ENCODE results near the gene ARHGAP5. TPM values are rescaled to one million over a fixed set of nuclear protein-coding genes. Genes with fewer than 3 reads are reported as not detected.

Gene ARHGAP5
- total RNA-seq, 1 donor: 88.7 TPM

DNA sequence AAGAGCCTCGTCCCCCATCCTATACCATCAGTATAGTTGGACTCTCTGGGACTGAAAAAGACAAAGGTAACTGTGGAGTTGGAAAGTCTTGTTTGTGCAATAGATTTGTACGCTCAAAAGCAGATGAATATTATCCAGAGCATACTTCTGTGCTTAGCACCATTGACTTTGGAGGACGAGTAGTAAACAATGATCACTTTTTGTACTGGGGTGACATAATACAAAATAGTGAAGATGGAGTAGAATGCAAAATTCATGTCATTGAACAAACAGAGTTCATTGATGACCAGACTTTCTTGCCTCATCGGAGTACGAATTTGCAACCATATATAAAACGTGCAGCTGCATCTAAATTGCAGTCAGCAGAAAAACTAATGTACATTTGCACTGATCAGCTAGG, 13.6 kb downstream of the ARHGAP5 start:
- peaks cover 48% of the 10 kb centered on the region for H3K79me2 ChIP-seq (ENCODE audit: insufficient read depth, low read length)

DNA sequence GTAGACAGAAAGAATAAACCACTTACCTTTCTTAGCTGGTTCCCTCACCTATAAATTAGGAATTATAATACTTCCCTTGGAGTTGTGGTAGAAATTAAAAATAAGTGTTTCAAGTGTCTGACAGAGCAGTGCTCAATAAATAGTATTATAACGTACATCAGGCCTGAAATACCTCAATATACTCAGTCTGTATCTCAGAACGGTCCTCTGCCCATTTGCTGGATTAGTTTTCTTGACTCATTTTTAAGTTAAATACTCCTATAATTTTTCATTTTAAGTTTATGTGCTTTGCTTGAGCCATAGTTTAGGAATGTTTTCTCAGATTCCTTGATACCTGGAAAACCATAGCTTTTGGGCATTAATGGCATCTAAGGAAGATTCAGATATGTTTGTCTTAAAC, 22.4 kb downstream of the ARHGAP5 start:
- Histone ChIP-seq H3K27ac (ENCODE audit: low read depth, low read length) (no peak overlapping the region), H3K4me3 (ENCODE audit: insufficient read depth, low read length) (no peak overlapping the region), H3K4me1 (ENCODE audit: insufficient read depth, low read length) (peaks cover 2% of the 10 kb centered on the region), H3K36me3 (ENCODE audit: insufficient read depth, low read length) (no peaks in the 10 kb centered on the region), H3K27me3 (ENCODE audit: insufficient read depth, low read length) (no peaks in the 10 kb centered on the region), H3K4me2 (ENCODE audit: insufficient read depth, low read length) (no peak overlapping the region), H4K20me1 (ENCODE audit: insufficient read depth, low read length) (peaks cover 24% of the 10 kb centered on the region), H2AFZ (ENCODE audit: low read length) (no peak overlapping the region), H3K79me2 (ENCODE audit: insufficient read depth, low read length) (peaks cover 64% of the 10 kb centered on the region), H3K9me3 (ENCODE audit: low read depth, low read length) (no peaks in the 10 kb centered on the region)
- no peak for TF ChIP-seq CTCF (IDR thresholded peaks at IDR 0.05; ENCODE audit: extremely low read depth, low read depth, low read length)
- DNase-seq (ENCODE audit: insufficient read length, low spot score, missing footprints): no peak

More for the DNA sequence above, 13.6 kb downstream of the ARHGAP5 start:
- Histone ChIP-seq H3K4me2 (ENCODE audit: insufficient read depth, low read length) (no peak overlapping the region), H3K9me3 (ENCODE audit: low read depth, low read length) (no peaks in the 10 kb centered on the region), H3K36me3 (ENCODE audit: insufficient read depth, low read length) (peaks cover 24% of the 10 kb centered on the region), H4K20me1 (ENCODE audit: insufficient read depth, low read length) (peaks cover 20% of the 10 kb centered on the region), H3K27me3 (ENCODE audit: insufficient read depth, low read length) (no peaks in the 10 kb centered on the region), H3K4me3 (ENCODE audit: insufficient read depth, low read length) (no peak overlapping the region), H2AFZ (ENCODE audit: low read length) (no peak overlapping the region), H3K4me1 (ENCODE audit: insufficient read depth, low read length) (no peaks in the 10 kb centered on the region), H3K27ac (ENCODE audit: low read depth, low read length) (no peak overlapping the region)
- TF ChIP-seq CTCF (IDR thresholded peaks at IDR 0.05; ENCODE audit: extremely low read depth, low read depth, low read length): no peak
- no peak for DNase-seq (ENCODE audit: insufficient read length, low spot score, missing footprints)

- peaks cover 28% of the 10 kb centered on the region for H4K20me1 ChIP-seq (ENCODE audit: insufficient read depth, low read length)
- peaks cover 68% of the 10 kb centered on the region for H3K79me2 ChIP-seq (ENCODE audit: insufficient read depth, low read length)
- TF ChIP-seq CTCF (IDR thresholded peaks at IDR 0.05; ENCODE audit: extremely low read depth, low read depth, low read length): no peak
- H3K27me3 ChIP-seq (ENCODE audit: insufficient read depth, low read length): no peaks in the 10 kb centered on the region
- H3K36me3 ChIP-seq (ENCODE audit: insufficient read depth, low read length): no peaks in the 10 kb centered on the region
- H3K4me1 ChIP-seq (ENCODE audit: insufficient read depth, low read length): peaks cover 2% of the 10 kb centered on the region
- H3K9me3 ChIP-seq (ENCODE audit: low read depth, low read length): no peaks in the 10 kb centered on the region
- H3K4me2 ChIP-seq (ENCODE audit: insufficient read depth, low read length): no peak overlapping the region
- H2AFZ ChIP-seq (ENCODE audit: low read length): no peak overlapping the region
- DNase-seq (ENCODE audit: insufficient read length, low spot score, missing footprints): no peak
- H3K4me3 ChIP-seq (ENCODE audit: insufficient read depth, low read length): no peak overlapping the region
- H3K27ac ChIP-seq (ENCODE audit: low read depth, low read length): no peak overlapping the region
Measured at GRCh38 chr14:32100175-32100574, 23.1 kb downstream of the ARHGAP5 start.

DNA sequence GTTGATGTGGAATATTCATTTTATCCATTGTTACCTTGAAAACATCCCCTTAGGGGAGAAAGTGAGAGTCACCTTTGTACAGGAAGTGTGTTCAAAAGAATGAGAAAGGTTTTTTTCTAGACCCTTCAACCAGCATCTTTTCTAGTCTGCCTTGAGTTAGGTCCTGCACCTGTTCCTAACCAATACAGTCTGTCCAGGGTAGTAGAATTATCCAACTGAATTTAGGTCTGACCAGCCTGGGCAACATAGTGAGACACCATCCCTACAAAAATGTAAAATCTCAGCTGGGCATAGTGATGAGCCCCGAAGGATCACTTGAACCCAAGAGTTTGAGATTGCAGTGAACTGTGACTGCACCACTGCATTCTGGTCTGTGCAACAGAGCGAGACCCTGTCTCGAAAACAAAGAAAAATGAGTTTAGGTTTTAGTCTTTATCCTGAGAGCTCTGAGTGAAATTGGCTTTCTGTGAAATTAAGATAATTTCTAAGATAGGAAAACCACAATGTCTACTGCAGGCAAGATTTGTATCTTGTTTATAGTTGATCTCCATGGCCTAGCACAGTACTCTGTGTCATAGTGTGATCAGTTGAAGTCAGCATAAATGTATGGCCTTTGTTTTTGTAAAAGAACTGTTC, 25.2 kb downstream of the ARHGAP5 start:
- Histone ChIP-seq H3K79me2 (ENCODE audit: insufficient read depth, low read length) (peaks cover 75% of the 10 kb centered on the region), H3K27me3 (ENCODE audit: insufficient read depth, low read length) (no peaks in the 10 kb centered on the region), H3K4me2 (ENCODE audit: insufficient read depth, low read length) (no peak overlapping the region), H3K9me3 (ENCODE audit: low read depth, low read length) (no peaks in the 10 kb centered on the region), H2AFZ (ENCODE audit: low read length) (no peak overlapping the region), H3K4me3 (ENCODE audit: insufficient read depth, low read length) (no peak overlapping the region), H4K20me1 (ENCODE audit: insufficient read depth, low read length) (peaks cover 27% of the 10 kb centered on the region), H3K36me3 (ENCODE audit: insufficient read depth, low read length) (no peaks in the 10 kb centered on the region), H3K4me1 (ENCODE audit: insufficient read depth, low read length) (peaks cover 2% of the 10 kb centered on the region), H3K27ac (ENCODE audit: low read depth, low read length) (no peak overlapping the region)
- DNase-seq (ENCODE audit: insufficient read length, low spot score, missing footprints): no peak
- no peak for TF ChIP-seq CTCF (IDR thresholded peaks at IDR 0.05; ENCODE audit: extremely low read depth, low read depth, low read length)

All from osteoblast (primary cell).